Ishikawa (cell line): ENCODE data around the gene KDM4F.

ENCODE experiments used
- CEBPB ChIP-seq: IDR thresholded peaks from 2 replicates; pipeline ENCODE4 v1.6.1; 2012
- EP300 ChIP-seq: IDR thresholded peaks from 2 replicates; pipeline ENCODE4 v1.6.1; 2012; ENCODE audit warnings: borderline replicate concordance
- FOXM1 ChIP-seq: IDR thresholded peaks from 2 replicates; pipeline ENCODE4 v1.6.1; 2012; ENCODE audit warnings: low read depth, borderline replicate concordance
- MAX ChIP-seq: IDR thresholded peaks from 2 replicates; pipeline ENCODE4 v1.6.1; 2012
- NFIC ChIP-seq: IDR thresholded peaks from 2 replicates; pipeline ENCODE4 v1.6.1; 2012
- RAD21 ChIP-seq: IDR thresholded peaks from 2 replicates; pipeline ENCODE4 v1.6.1; 2012; ENCODE audit warnings: low read depth
- REST ChIP-seq: IDR thresholded peaks from 2 replicates; pipeline ENCODE4 v1.6.1; 2012; ENCODE audit warnings: low read depth, mild to moderate bottlenecking
- TAF1 ChIP-seq: IDR thresholded peaks from 2 replicates; pipeline ENCODE4 v1.6.1; 2012; ENCODE audit warnings: low read depth, mild to moderate bottlenecking
- TCF12 ChIP-seq: IDR thresholded peaks from 2 replicates; pipeline ENCODE4 v1.6.1; 2012; ENCODE audit warnings: low read depth
- TEAD4 ChIP-seq: IDR thresholded peaks from 2 replicates; pipeline ENCODE4 v1.6.1; 2012
- USF1 ChIP-seq: IDR thresholded peaks from 2 replicates; pipeline ENCODE4 v1.6.1; 2012
- YY1 ChIP-seq: IDR thresholded peaks from 2 replicates; pipeline ENCODE4 v1.6.1; 2012; ENCODE audit warnings: low read depth

GRCh38 chr11:95024958-95025357, 24.3 kb upstream of the KDM4F start, which contains the start of gene KDM4E:
- no peak for TF ChIP-seq NFIC
- no peak for TF ChIP-seq RAD21
- no peak for TF ChIP-seq FOXM1
- no peak for TF ChIP-seq TAF1
- TF ChIP-seq TCF12, result no peak
- no peak for TF ChIP-seq USF1
- TF ChIP-seq MAX, result no peak
- TF ChIP-seq REST, result no peak
- no peak for TF ChIP-seq TEAD4
- no peak for TF ChIP-seq EP300
- no peak for TF ChIP-seq CEBPB
- TF ChIP-seq YY1, result no peak
